ENCODE data around the gene GPA33.

- no peak for TF ChIP-seq CTCF (optimal IDR thresholded peaks at IDR 0.05 in 1 of 3, IDR thresholded peaks at IDR 0.05 in 1 of 3, conservative IDR thresholded peaks at IDR 0.05 in 1 of 3; ENCODE audit: extremely low read depth in 1 of 3, insufficient read depth in 2 of 3, low read length in 3 of 3)
- no peak for TF ChIP-seq EZH2 (IDR thresholded peaks at IDR 0.05; ENCODE audit: low read length)
These were observed 26.0 kb upstream of the GPA33 start for GRCh38 chr1:167116174-167116573.

Measured in keratinocyte (primary cell).